ENCODE data around the gene ATP9B.

DNA sequence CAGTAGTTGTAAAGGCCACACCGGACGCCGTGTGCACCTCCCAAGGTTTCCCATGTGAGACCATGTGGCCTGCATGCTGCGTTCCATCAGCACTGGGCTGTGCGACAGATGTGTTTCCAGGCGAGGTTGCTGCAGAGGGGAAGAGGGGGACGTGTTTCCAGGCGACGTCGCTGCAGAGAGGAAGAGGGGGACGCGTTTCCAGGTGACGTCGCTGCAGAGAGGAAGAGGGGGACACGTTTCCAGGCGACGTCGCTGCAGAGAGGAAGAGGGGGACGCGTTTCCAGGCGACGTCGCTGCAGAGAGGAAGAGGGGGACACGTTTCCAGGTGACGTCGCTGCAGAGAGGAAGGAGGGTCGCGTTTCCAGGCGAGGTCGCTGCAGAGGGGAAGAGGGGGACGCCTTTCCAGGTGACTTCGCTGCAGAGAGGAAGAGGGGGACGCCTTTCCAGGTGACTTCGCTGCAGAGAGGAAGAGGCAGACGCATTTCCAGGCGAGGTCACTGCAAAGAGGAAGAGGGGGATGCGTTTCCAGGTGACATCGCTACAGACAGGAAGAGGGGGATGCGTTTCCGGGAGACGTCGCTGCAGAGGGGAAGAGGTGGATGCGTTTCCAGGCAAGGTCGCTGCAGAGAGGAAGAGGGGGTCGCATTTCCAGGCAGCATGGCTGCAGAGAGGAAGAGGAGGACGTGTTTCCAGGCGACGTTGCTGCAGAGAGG is 351.0 kb downstream of the ATP9B start:
- TF ChIP-seq, protein P1, sequence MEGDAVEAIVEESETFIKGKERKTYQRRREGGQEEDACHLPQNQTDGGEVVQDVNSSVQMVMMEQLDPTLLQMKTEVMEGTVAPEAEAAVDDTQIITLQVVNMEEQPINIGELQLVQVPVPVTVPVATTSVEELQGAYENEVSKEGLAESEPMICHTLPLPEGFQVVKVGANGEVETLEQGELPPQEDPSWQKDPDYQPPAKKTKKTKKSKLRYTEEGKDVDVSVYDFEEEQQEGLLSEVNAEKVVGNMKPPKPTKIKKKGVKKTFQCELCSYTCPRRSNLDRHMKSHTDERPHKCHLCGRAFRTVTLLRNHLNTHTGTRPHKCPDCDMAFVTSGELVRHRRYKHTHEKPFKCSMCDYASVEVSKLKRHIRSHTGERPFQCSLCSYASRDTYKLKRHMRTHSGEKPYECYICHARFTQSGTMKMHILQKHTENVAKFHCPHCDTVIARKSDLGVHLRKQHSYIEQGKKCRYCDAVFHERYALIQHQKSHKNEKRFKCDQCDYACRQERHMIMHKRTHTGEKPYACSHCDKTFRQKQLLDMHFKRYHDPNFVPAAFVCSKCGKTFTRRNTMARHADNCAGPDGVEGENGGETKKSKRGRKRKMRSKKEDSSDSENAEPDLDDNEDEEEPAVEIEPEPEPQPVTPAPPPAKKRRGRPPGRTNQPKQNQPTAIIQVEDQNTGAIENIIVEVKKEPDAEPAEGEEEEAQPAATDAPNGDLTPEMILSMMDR (IDR thresholded peaks at IDR 0.05), result no peak
- TF ChIP-seq POLR2A (IDR thresholded peaks at IDR 0.05), result no peak

Data from right lobe of liver (tissue), 4 donors.